ENCODE measurements around the gene NUP50.
"Not testable (repeated sequence)": the region's sequence is repeated elsewhere in the genome, so short reads cannot be mapped to it uniquely, and the experiment has no call there.

NUP50 gene

GRCh38 chr22:45159652-45160462, 3.9 kb upstream of the NUP50 start:
- no peak for DNase-seq (ENCODE audit: low spot score)

- DNase-seq (ENCODE audit: low spot score) = peak; percentile 14
Observed at GRCh38 chr22:45162531-45162930, 1.2 kb upstream of the NUP50 start.

- peak; percentile 48 for DNase-seq (ENCODE audit: low spot score)
Observed at GRCh38 chr22:45163099-45163450, 650 bp upstream of the NUP50 start.

GRCh38 chr22:45164270-45165088, 754 bp downstream of the NUP50 start:
- peak; percentile 27 for DNase-seq (ENCODE audit: low spot score)

GRCh38 chr22:45166932-45167331, 3.2 kb downstream of the NUP50 start:
- no peak for DNase-seq (ENCODE audit: low spot score)

GRCh38 chr22:45169591-45170466, 6.1 kb downstream of the NUP50 start:
- DNase-seq (ENCODE audit: low spot score) = no peak

- DNase-seq (ENCODE audit: low spot score) = no peak
Observed at GRCh38 chr22:45171830-45172229, 8.1 kb downstream of the NUP50 start.

- DNase-seq (ENCODE audit: low spot score) = no peak
Observed at GRCh38 chr22:45172881-45173585, 9.3 kb downstream of the NUP50 start.

- no peak for DNase-seq (ENCODE audit: low spot score)
Observed at GRCh38 chr22:45179276-45180049, 15.7 kb downstream of the NUP50 start.

GRCh38 chr22:45180146-45180679, 16.5 kb downstream of the NUP50 start:
- DNase-seq (ENCODE audit: low spot score) = no peak

GRCh38 chr22:45181240-45181639, 17.5 kb downstream of the NUP50 start:
- no peak for DNase-seq (ENCODE audit: low spot score)

GRCh38 chr22:45181766-45182165, 18.0 kb downstream of the NUP50 start:
- no peak for DNase-seq (ENCODE audit: low spot score)

- DNase-seq (ENCODE audit: low spot score) = no peak
Observed at GRCh38 chr22:45183974-45184373, 20.2 kb downstream of the NUP50 start.

- DNase-seq (ENCODE audit: low spot score) = no peak
Observed at GRCh38 chr22:45185718-45186514, 22.2 kb downstream of the NUP50 start.

GRCh38 chr22:45187891-45188290, 24.2 kb downstream of the NUP50 start:
- DNase-seq (ENCODE audit: low spot score) = no peak

GRCh38 chr22:45188779-45189178, 25.1 kb downstream of the NUP50 start:
- no peak for DNase-seq (ENCODE audit: low spot score)

GRCh38 chr22:45190202-45190872, 26.6 kb downstream of the NUP50 start:
- DNase-seq (ENCODE audit: low spot score) = no peak

- not testable (repeated sequence) for DNase-seq (ENCODE audit: low spot score)
Observed at GRCh38 chr22:45191746-45192145, 28.0 kb downstream of the NUP50 start.

GRCh38 chr22:45192701-45193187, 29.0 kb downstream of the NUP50 start:
- no peak for DNase-seq (ENCODE audit: low spot score)
